GM12875 (cell line): Measurements from ENCODE around the gene PSMB2.

Source experiments
- H3K4me3 ChIP-seq: one replicate; pipeline ENCODE4 v1.5.1; 2011; ENCODE audit warnings: low read depth, low read length, control low read depth
- CTCF ChIP-seq: IDR thresholded peaks from 2 replicates; pipeline ENCODE4 v1.5.1; 2011; ENCODE audit warnings: low read depth, mild to moderate bottlenecking, control low read depth, inconsistent platforms, low read length, moderate library complexity, borderline replicate concordance; ENCODE audit not compliant: insufficient read depth

PSMB2 gene

GRCh38 chr1:35672116-35672515 is 30.8 kb upstream of the PSMB2 start:
- H3K4me3 ChIP-seq, result no peak overlapping the region
- no peak for TF ChIP-seq CTCF

GRCh38 chr1:35668506-35668905 is 27.2 kb upstream of the PSMB2 start:
- no peak overlapping the region for H3K4me3 ChIP-seq
- no peak for TF ChIP-seq CTCF

GRCh38 chr1:35666916-35667315 is 25.6 kb upstream of the PSMB2 start:
- no peak for TF ChIP-seq CTCF

GRCh38 chr1:35666216-35666615 is 24.9 kb upstream of the PSMB2 start:
- no peak overlapping the region for H3K4me3 ChIP-seq
- no peak for TF ChIP-seq CTCF

More at GRCh38 chr1:35666916-35667315, 25.6 kb upstream of the PSMB2 start:
- no peak overlapping the region for H3K4me3 ChIP-seq

- no peak overlapping the region for H3K4me3 ChIP-seq
- TF ChIP-seq CTCF, result no peak
Measured at GRCh38 chr1:35663434-35663833, 22.1 kb upstream of the PSMB2 start.

- no peak overlapping the region for H3K4me3 ChIP-seq
- TF ChIP-seq CTCF, result no peak
Measured at GRCh38 chr1:35661474-35661795, 20.1 kb upstream of the PSMB2 start.

- no peak for TF ChIP-seq CTCF
- H3K4me3 ChIP-seq, result no peak overlapping the region
Measured at GRCh38 chr1:35660581-35661473, 19.5 kb upstream of the PSMB2 start.
